HEK293T (cell line): ENCODE data around the gene FBXW7.

Experiments
- CTCF ChIA-PET: fragments of 350-600 bp; formaldehyde crosslinking; extraction: SDS; loops from one replicate; lab custom pipeline; 2021; ENCODE audit warnings: antibody characterized with exemption, inconsistent platforms; lab: Yijun Ruan, JAX
- POLR2A ChIA-PET: fragments of 350-600 bp; formaldehyde crosslinking; extraction: SDS; loops from one replicate; lab custom pipeline; 2020; ENCODE audit warnings: antibody characterized with exemption, inconsistent platforms; lab: Yijun Ruan, JAX
- DNase-seq: peaks from one replicate; pipeline ENCODE4 v3.0.0; 2012; ENCODE audit warnings: mixed read lengths; ENCODE audit errors: extremely low spot score
- ARNT ChIP-seq: fragments of 450-650 bp; IDR thresholded peaks from 2 replicates; pipeline ENCODE4 v1.6.1; 2017; ENCODE audit warnings: mild to moderate bottlenecking
- BHLHE40 ChIP-seq: fragments of 450-650 bp; IDR thresholded peaks from 2 replicates; pipeline ENCODE4 v1.6.1; 2016; ENCODE audit warnings: mild to moderate bottlenecking, moderate library complexity, borderline replicate concordance
- CTBP1 ChIP-seq: fragments of 450-650 bp; IDR thresholded peaks from 2 replicates; pipeline ENCODE4 v1.6.1; 2016; ENCODE audit warnings: borderline replicate concordance
- ELF4 ChIP-seq: fragments of 450-650 bp; IDR thresholded peaks from 2 replicates; pipeline ENCODE4 v1.6.1; 2017; ENCODE audit warnings: antibody characterized with exemption
- FOXA1 ChIP-seq: fragments of 450-650 bp; IDR thresholded peaks from 2 replicates; pipeline ENCODE4 v1.6.1; 2016; ENCODE audit warnings: mild to moderate bottlenecking
- FOXK2 ChIP-seq: fragments of 450-650 bp; IDR thresholded peaks from 2 replicates; pipeline ENCODE4 v1.6.1; 2016; ENCODE audit warnings: mild to moderate bottlenecking
- FOXM1 ChIP-seq: fragments of 450-650 bp; IDR thresholded peaks from 2 replicates; pipeline ENCODE4 v1.6.1; 2017; ENCODE audit warnings: mild to moderate bottlenecking, borderline replicate concordance
- HDGF ChIP-seq: fragments of 450-650 bp; IDR thresholded peaks from 2 replicates; pipeline ENCODE4 v1.6.1; 2017; ENCODE audit warnings: antibody characterized with exemption, borderline replicate concordance
- L3MBTL2 ChIP-seq: fragments of 450-650 bp; conservative IDR thresholded peaks from 2 replicates; pipeline ENCODE4 v1.6.1; 2016; ENCODE audit warnings: mild to moderate bottlenecking
- LEF1 ChIP-seq: fragments of 450-650 bp; IDR thresholded peaks from 2 replicates; pipeline ENCODE4 v1.6.1; 2017; ENCODE audit warnings: mild to moderate bottlenecking, borderline replicate concordance
- NFRKB ChIP-seq: fragments of 450-650 bp; IDR thresholded peaks from 2 replicates; pipeline ENCODE4 v1.6.1; 2016; ENCODE audit warnings: mild to moderate bottlenecking, moderate library complexity
- PKNOX1 ChIP-seq: fragments of 450-650 bp; IDR thresholded peaks from 2 replicates; pipeline ENCODE4 v1.6.1; 2016
- SP1 ChIP-seq: fragments of 450-650 bp; IDR thresholded peaks from 2 replicates; pipeline ENCODE4 v1.6.1; 2017
- SUZ12 ChIP-seq: fragments of 450-650 bp; IDR thresholded peaks from 2 replicates; pipeline ENCODE4 v1.6.1; 2016; ENCODE audit warnings: mild to moderate bottlenecking
- TARDBP ChIP-seq: fragments of 450-650 bp; IDR thresholded peaks from 2 replicates; pipeline ENCODE4 v1.6.1; 2016
- ZNF384 ChIP-seq: fragments of 450-650 bp; IDR thresholded peaks from 2 replicates; pipeline ENCODE4 v1.6.1; 2016

The FBXW7 gene

GRCh38 chr4:152421576-152421975, 114.3 kb downstream of the FBXW7 start:
- TF ChIP-seq SUZ12 (no peak), ELF4 (no peak), TARDBP (no peak), ZNF384 (no peak), CTBP1 (no peak), L3MBTL2 (no peak)
- ChIA-PET POLR2A (no interaction called here), CTCF (no interaction called here)
- DNase-seq, result no peak

- TF ChIP-seq ZNF384 (no peak), FOXM1 (no peak), BHLHE40 (no peak), ARNT (no peak), L3MBTL2 (no peak), FOXA1 (no peak), HDGF (no peak), ELF4 (no peak), NFRKB (no peak), CTBP1 (no peak), PKNOX1 (no peak), SUZ12 (no peak), FOXK2 (no peak), SP1 (no peak), LEF1 (no peak)
- DNase-seq, result no peak
- ChIA-PET CTCF (interaction anchor here (1.1 to 1.3 kb wide), 2 partner anchors 11 to 16 kb away, joined by 3 to 5 read pairs; no protein-coding TSS in a partner anchor), POLR2A (no interaction called here)
These were observed 116.1 kb downstream of the FBXW7 start for GRCh38 chr4:152419809-152420208.

GRCh38 chr4:152417673-152418072, 118.2 kb downstream of the FBXW7 start:
- TF ChIP-seq ELF4 (no peak), TARDBP (no peak), BHLHE40 (no peak)
- ChIA-PET CTCF (interaction anchor here (0.6 to 0.7 kb wide), 2 partner anchors 10 to 1176 kb away, joined by 3 read pairs; no protein-coding TSS in a partner anchor), POLR2A (no interaction called here)
- DNase-seq, result no peak

- DNase-seq, result no peak
- TF ChIP-seq HDGF (no peak), PKNOX1 (no peak)
- CTCF ChIA-PET, result interaction anchor here (1.3 kb wide), 1 partner anchor 85 kb away, joined by 3 read pairs; no protein-coding TSS in a partner anchor
- POLR2A ChIA-PET, result no interaction called here
These were observed 119.9 kb downstream of the FBXW7 start for GRCh38 chr4:152415980-152416379.

GRCh38 chr4:152408514-152409327, 127.2 kb downstream of the FBXW7 start:
- CTCF ChIA-PET, result interaction anchor here (0.5 to 2.9 kb wide), 18 partner anchors 9 to 845 kb away, joined by 3 to 14 read pairs (median 4); partner anchors contain the start of gene FBXW7
- peak; percentile 42 for DNase-seq
- POLR2A ChIA-PET, result interaction anchor here (0.7 to 1.1 kb wide), 2 partner anchors 89 to 128 kb away, joined by 3 read pairs; partner anchors contain the start of gene FBXW7

GRCh38 chr4:152401424-152401823, 134.5 kb downstream of the FBXW7 start:
- POLR2A ChIA-PET, result no interaction called here
- DNase-seq, result no peak
- CTCF ChIA-PET, result interaction anchor here (0.6 kb wide), 1 partner anchor 16 kb away, joined by 3 read pairs; no protein-coding TSS in a partner anchor
- no peak for TF ChIP-seq SP1
- no peak for TF ChIP-seq ARNT
- TF ChIP-seq LEF1, result no peak
- TF ChIP-seq FOXM1, result no peak
- TF ChIP-seq FOXK2, result no peak
- TF ChIP-seq NFRKB, result no peak
- no peak for TF ChIP-seq ELF4
- TF ChIP-seq TARDBP, result no peak
- no peak for TF ChIP-seq SUZ12
- TF ChIP-seq L3MBTL2, result no peak

More at GRCh38 chr4:152408514-152409327, 127.2 kb downstream of the FBXW7 start:
- TF ChIP-seq ZNF384, result no peak

GRCh38 chr4:152399246-152399645, 136.6 kb downstream of the FBXW7 start:
- DNase-seq, result no peak
- ChIA-PET POLR2A (no interaction called here), CTCF (interaction anchor here (2.1 kb wide), 1 partner anchor 9 kb away, joined by 7 read pairs; no protein-coding TSS in a partner anchor)
- TF ChIP-seq SP1 (no peak), BHLHE40 (no peak), HDGF (no peak)
